Measurements from ENCODE around the gene CADM4. TPM values are rescaled to one million over a fixed set of nuclear protein-coding genes. Genes with fewer than 3 reads are reported as not detected.

CADM4 gene
- total and polyA plus RNA-seq, 9 of the 15 experiments (the other 6 are each of a cell fraction or from before 2014, with no cell fraction given), result 0.03 to 4.6 (median 1.3) TPM

GRCh38 chr19:43660301-43660970 lies 20.8 kb upstream of the CADM4 start:
- no peaks in the 10 kb centered on the region for H3K9me3 ChIP-seq (replicated peaks; ENCODE audit: control insufficient read depth, insufficient read depth, low read depth, low read length)
- no TSS peak for BruUV-seq (replicated peaks)
- H3K79me2 ChIP-seq (ENCODE audit: control insufficient read depth, insufficient read depth, low read length), result no peaks in the 10 kb centered on the region
- H3K36me3 ChIP-seq (ENCODE audit: control insufficient read depth, insufficient read depth, low read length), result peaks cover 12% of the 10 kb centered on the region; the same call in 2 of the 3 replicates
- POLR2A ChIA-PET, result interaction anchor here (0.6 kb wide), 1 partner anchor 78 kb away, joined by 3 read pairs; no protein-coding TSS in a partner anchor
- in situ Hi-C loops (cut with MboI), result no loop called here
- H3K9me1 ChIP-seq (ENCODE audit: control insufficient read depth, insufficient read depth, low read length), result no peaks in the 10 kb centered on the region
- ATAC-seq (no peak), FAIRE-seq (no peak), DNase-seq (ENCODE audit: extremely low read depth in 1 of 4, low spot score in 3 of 4) (no peak)
- H3K4me2 ChIP-seq (ENCODE audit: insufficient read depth, low read length), result no peak overlapping the region
- H2AFZ ChIP-seq (ENCODE audit: low read depth, low read length), result no peak overlapping the region
- H3K27me3 ChIP-seq (ENCODE audit: control insufficient read depth in 2 of 2, insufficient read depth in 2 of 2, low read length in 2 of 2), result no peaks in the 10 kb centered on the region
- no peak overlapping the region for H3K9ac ChIP-seq (ENCODE audit: insufficient read depth in 1 of 2, low read depth in 2 of 2, low read length in 2 of 2)
- CTCF ChIA-PET (ENCODE audit: low intra/inter-chr PET ratio), result interaction anchor here (0.6 kb wide), 1 partner anchor 31 kb away, joined by 3 read pairs; no protein-coding TSS in a partner anchor
- H3K27ac ChIP-seq (ENCODE audit: extremely low read depth, low read depth, low read length), result no peak overlapping the region
- intact Hi-C loops (cut with micrococcal nuclease), result loop anchor here (10.0 kb wide), 1 partner anchor 126 kb away; the partner anchor contains the start of gene ZNF575
- H3K4me1 ChIP-seq (replicated peaks in 1 of 2; ENCODE audit: control insufficient read depth in 2 of 2, insufficient read depth in 2 of 2, low read length in 2 of 2), result no peaks in the 10 kb centered on the region
- WGBS (ENCODE audit: insufficient coverage, low coverage, missing lambda C conversion rate), result 72% methylated on average over 7 of the region's 7 CpGs
- no peak overlapping the region for H3K4me3 ChIP-seq
- TF ChIP-seq ETV5 (CRISPR knock-in tag; IDR thresholded peaks at IDR 0.05; ENCODE audit: low read depth), result no peak
- TF ChIP-seq ZNF121 (CRISPR knock-in tag; conservative IDR thresholded peaks at IDR 0.05), result peak; percentile 62; the same call in 1 of the 2 replicates
- no peaks in the 10 kb centered on the region for H4K20me1 ChIP-seq (replicated peaks; ENCODE audit: control insufficient read depth, insufficient read depth, low read length)

DNA sequence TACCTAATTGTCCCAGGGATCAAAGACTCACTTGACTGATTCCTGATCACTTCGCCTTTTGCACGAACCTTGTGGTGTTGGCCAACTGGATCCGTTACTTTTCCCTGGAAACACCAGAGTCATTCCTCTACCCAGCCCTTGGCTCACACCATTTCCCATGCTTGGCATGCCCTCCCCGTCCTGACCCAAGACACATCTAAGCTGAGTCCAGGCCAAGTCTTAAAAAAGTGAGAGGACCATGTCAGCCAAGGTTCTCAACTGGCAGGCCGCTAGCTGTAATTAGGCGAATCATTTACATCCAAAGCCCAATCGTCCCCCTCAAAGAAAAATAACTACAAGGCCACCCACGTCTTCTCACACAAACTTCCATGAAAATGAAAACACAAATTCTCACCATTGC lies 18.8 kb upstream of the CADM4 start:
- H3K4me2 ChIP-seq (ENCODE audit: insufficient read depth, low read length), result no peak overlapping the region
- H3K4me1 ChIP-seq (replicated peaks in 1 of 2; ENCODE audit: control insufficient read depth in 2 of 2, insufficient read depth in 2 of 2, low read length in 2 of 2), result no peaks in the 10 kb centered on the region
- peaks cover 17% of the 10 kb centered on the region; the same call in 2 of the 3 replicates for H3K36me3 ChIP-seq (ENCODE audit: control insufficient read depth, insufficient read depth, low read length)
- WGBS (ENCODE audit: insufficient coverage, low coverage, missing lambda C conversion rate), result 87% methylated on average over 8 of the region's 8 CpGs
- intact Hi-C loops (cut with micrococcal nuclease), result loop anchor here (10.0 kb wide), 1 partner anchor 214 kb away; no protein-coding TSS in a partner anchor
- ATAC-seq (no peak), DNase-seq (ENCODE audit: extremely low read depth in 1 of 4, low spot score in 3 of 4) (no peak), FAIRE-seq (peak; percentile 6)
- ChIA-PET CTCF (ENCODE audit: low intra/inter-chr PET ratio) (no interaction called here), POLR2A (interaction anchor here (0.6 to 1.1 kb wide), 3 partner anchors 10 to 151 kb away, joined by 3 to 7 read pairs (median 3); no protein-coding TSS in a partner anchor)
- no peaks in the 10 kb centered on the region for H3K79me2 ChIP-seq (ENCODE audit: control insufficient read depth, insufficient read depth, low read length)
- no peak overlapping the region for H3K27ac ChIP-seq (ENCODE audit: extremely low read depth, low read depth, low read length)
- no peaks in the 10 kb centered on the region for H3K27me3 ChIP-seq (ENCODE audit: control insufficient read depth in 2 of 2, insufficient read depth in 2 of 2, low read length in 2 of 2)
- H3K4me3 ChIP-seq, result no peak overlapping the region
- no peaks in the 10 kb centered on the region for H3K9me3 ChIP-seq (replicated peaks; ENCODE audit: control insufficient read depth, insufficient read depth, low read depth, low read length)
- in situ Hi-C loops (cut with MboI), result no loop called here
- no peaks in the 10 kb centered on the region for H3K9me1 ChIP-seq (ENCODE audit: control insufficient read depth, insufficient read depth, low read length)
- no TSS peak for BruUV-seq (replicated peaks)
- H3K9ac ChIP-seq (ENCODE audit: insufficient read depth in 1 of 2, low read depth in 2 of 2, low read length in 2 of 2), result no peak overlapping the region
- H2AFZ ChIP-seq (ENCODE audit: low read depth, low read length), result no peak overlapping the region
- TF ChIP-seq IRF2 (CRISPR knock-in tag; IDR thresholded peaks at IDR 0.05), result no peak
- TF ChIP-seq, protein P1, sequence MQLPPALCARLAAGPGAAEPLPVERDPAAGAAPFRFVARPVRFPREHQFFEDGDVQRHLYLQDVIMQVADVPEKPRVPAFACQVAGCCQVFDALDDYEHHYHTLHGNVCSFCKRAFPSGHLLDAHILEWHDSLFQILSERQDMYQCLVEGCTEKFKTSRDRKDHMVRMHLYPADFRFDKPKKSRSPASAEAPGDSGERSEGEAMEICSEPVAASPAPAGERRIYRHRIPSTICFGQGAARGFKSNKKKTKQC (CRISPR knock-in tag; IDR thresholded peaks at IDR 0.05), result no peak
- no peak for TF ChIP-seq ZNF780A (CRISPR knock-in tag; IDR thresholded peaks at IDR 0.05)
- TF ChIP-seq, protein P2, sequence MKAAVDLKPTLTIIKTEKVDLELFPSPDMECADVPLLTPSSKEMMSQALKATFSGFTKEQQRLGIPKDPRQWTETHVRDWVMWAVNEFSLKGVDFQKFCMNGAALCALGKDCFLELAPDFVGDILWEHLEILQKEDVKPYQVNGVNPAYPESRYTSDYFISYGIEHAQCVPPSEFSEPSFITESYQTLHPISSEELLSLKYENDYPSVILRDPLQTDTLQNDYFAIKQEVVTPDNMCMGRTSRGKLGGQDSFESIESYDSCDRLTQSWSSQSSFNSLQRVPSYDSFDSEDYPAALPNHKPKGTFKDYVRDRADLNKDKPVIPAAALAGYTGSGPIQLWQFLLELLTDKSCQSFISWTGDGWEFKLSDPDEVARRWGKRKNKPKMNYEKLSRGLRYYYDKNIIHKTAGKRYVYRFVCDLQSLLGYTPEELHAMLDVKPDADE (conservative IDR thresholded peaks at IDR 0.05; ENCODE audit: control insufficient read depth, low read depth, low read length), result no peak
- no peak for TF ChIP-seq NR4A1 (CRISPR knock-in tag; IDR thresholded peaks at IDR 0.05)
- TF ChIP-seq NR4A1 (tag; IDR thresholded peaks at IDR 0.05), result no peak
- no peak for TF ChIP-seq BCL6 (CRISPR knock-in tag; IDR thresholded peaks at IDR 0.05)
- no peak for TF ChIP-seq PYGO2 (tag; IDR thresholded peaks at IDR 0.05)
- no peaks in the 10 kb centered on the region for H4K20me1 ChIP-seq (replicated peaks; ENCODE audit: control insufficient read depth, insufficient read depth, low read length)
